ENCODE data around the gene THADA. TPM values are rescaled to one million over a fixed set of nuclear protein-coding genes. Genes with fewer than 3 reads are reported as not detected.

Gene THADA
- total RNA-seq, 6 donors from 2014 or later: 23.6 to 57.5 (median 37.3) TPM

DNA sequence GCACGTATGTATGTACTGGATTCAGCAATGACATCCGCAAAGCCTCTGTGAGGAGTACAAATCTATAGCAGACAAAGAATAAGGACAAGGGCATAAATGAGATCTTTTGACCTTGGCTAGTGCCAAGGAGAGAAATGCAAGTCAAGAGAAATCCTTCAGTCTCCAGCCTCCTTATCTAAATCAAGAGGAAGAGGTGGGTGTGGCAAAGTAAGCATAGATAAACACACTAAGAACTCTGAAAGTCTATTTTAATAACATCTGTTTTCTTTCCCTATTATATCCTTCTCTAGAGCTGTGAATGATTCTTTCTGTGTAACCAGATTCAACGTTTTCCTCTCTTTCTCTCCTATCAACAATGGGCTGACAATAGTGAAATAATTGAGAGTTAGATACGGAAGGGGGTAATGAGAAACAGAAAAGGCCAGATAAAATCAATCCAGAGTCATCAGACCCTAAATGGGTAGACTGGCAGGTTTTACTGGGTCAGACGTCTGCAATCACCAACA, 250.9 kb downstream of the THADA start:
- DNase-seq (no peak), ATAC-seq (ENCODE audit: low FRiP score in 2 of 2) (peak in 1 of 2 donors; percentile 5)
- Histone ChIP-seq H3K4me1 (peaks cover 28 to 47% (median 40%) of the 10 kb centered on the region in 4 donors), H3K4me3 (no peak overlapping the region), H3K27me3 (no peaks in the 10 kb centered on the region), H3K36me3 (no peaks in the 10 kb centered on the region), H3K27ac (peak overlapping the region; percentile 33 to 74 (median 55)), H3K9me3 (no peaks in the 10 kb centered on the region)
- no peak for TF ChIP-seq POLR2AphosphoS5 (IDR thresholded peaks at IDR 0.05)
- no peak for TF ChIP-seq EP300 (IDR thresholded peaks at IDR 0.05)
- TF ChIP-seq, protein P1, sequence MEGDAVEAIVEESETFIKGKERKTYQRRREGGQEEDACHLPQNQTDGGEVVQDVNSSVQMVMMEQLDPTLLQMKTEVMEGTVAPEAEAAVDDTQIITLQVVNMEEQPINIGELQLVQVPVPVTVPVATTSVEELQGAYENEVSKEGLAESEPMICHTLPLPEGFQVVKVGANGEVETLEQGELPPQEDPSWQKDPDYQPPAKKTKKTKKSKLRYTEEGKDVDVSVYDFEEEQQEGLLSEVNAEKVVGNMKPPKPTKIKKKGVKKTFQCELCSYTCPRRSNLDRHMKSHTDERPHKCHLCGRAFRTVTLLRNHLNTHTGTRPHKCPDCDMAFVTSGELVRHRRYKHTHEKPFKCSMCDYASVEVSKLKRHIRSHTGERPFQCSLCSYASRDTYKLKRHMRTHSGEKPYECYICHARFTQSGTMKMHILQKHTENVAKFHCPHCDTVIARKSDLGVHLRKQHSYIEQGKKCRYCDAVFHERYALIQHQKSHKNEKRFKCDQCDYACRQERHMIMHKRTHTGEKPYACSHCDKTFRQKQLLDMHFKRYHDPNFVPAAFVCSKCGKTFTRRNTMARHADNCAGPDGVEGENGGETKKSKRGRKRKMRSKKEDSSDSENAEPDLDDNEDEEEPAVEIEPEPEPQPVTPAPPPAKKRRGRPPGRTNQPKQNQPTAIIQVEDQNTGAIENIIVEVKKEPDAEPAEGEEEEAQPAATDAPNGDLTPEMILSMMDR (IDR thresholded peaks at IDR 0.05): no peak
- no peak for TF ChIP-seq POLR2A (IDR thresholded peaks at IDR 0.05)
- 34 to 35% methylated on average over 5 of the region's 5 CpGs for WGBS, 2 donors

GRCh38 chr2:43343573-43344304, 252.1 kb downstream of the THADA start:
- Histone ChIP-seq H3K27me3 (no peaks in the 10 kb centered on the region), H3K36me3 (no peaks in the 10 kb centered on the region), H3K4me3 (no peak overlapping the region), H3K27ac (peak overlapping the region in 3 of 4 donors; percentile 48 to 74 (median 59)), H3K4me1 (peaks cover 28 to 39% (median 36%) of the 10 kb centered on the region in 4 donors), H3K9me3 (no peaks in the 10 kb centered on the region)
- TF ChIP-seq, protein P1 (IDR thresholded peaks at IDR 0.05): no peak
- TF ChIP-seq POLR2A (IDR thresholded peaks at IDR 0.05): no peak
- TF ChIP-seq POLR2AphosphoS5 (IDR thresholded peaks at IDR 0.05): peak in 1 of 2 donors; percentile 26
- no peak for TF ChIP-seq EP300 (IDR thresholded peaks at IDR 0.05)
- peak in 1 of 2 donors; percentile 74 for ATAC-seq (ENCODE audit: low FRiP score in 2 of 2)
- DNase-seq: peak in 1 of 2 donors; percentile 75
- 52 to 57% methylated on average over 5 of the region's 5 CpGs for WGBS, 2 donors

GRCh38 chr2:43341959-43342757, 253.7 kb downstream of the THADA start:
- Histone ChIP-seq H3K27ac (peak overlapping the region in 1 of 4 donors; percentile 14), H3K27me3 (no peaks in the 10 kb centered on the region), H3K36me3 (no peaks in the 10 kb centered on the region), H3K4me3 (no peak overlapping the region), H3K9me3 (no peaks in the 10 kb centered on the region), H3K4me1 (peaks cover 23 to 37% (median 36%) of the 10 kb centered on the region in 4 donors)
- DNase-seq: peak in 1 of 2 donors; percentile 53
- whole genome bisulfite sequencing, 2 donors: 81 to 84% methylated on average over 11 to 13 of the region's 13 CpGs
- ATAC-seq (ENCODE audit: low FRiP score in 2 of 2): no peak
- no peak for TF ChIP-seq POLR2A (IDR thresholded peaks at IDR 0.05)
- TF ChIP-seq POLR2AphosphoS5 (IDR thresholded peaks at IDR 0.05): no peak
- TF ChIP-seq, protein P1 (IDR thresholded peaks at IDR 0.05): peak in 2 of 6 experiments; percentile 10 to 25
- TF ChIP-seq EP300 (IDR thresholded peaks at IDR 0.05): no peak

GRCh38 chr2:43340945-43341356, 254.9 kb downstream of the THADA start:
- DNase-seq: no peak

More at GRCh38 chr2:43340945-43341356, 254.9 kb downstream of the THADA start:
- Histone ChIP-seq H3K27ac (peak overlapping the region in 2 of 4 donors; percentile 2 to 23), H3K9me3 (no peaks in the 10 kb centered on the region), H3K4me3 (no peak overlapping the region), H3K27me3 (no peaks in the 10 kb centered on the region), H3K4me1 (peaks cover 23 to 36% (median 32%) of the 10 kb centered on the region in 4 donors), H3K36me3 (no peaks in the 10 kb centered on the region)
- TF ChIP-seq POLR2AphosphoS5 (IDR thresholded peaks at IDR 0.05): no peak
- TF ChIP-seq EP300 (IDR thresholded peaks at IDR 0.05): no peak
- no peak for TF ChIP-seq POLR2A (IDR thresholded peaks at IDR 0.05)
- TF ChIP-seq, protein P1 (IDR thresholded peaks at IDR 0.05): no peak
- 85 to 94% methylated on average over 1 of the region's 1 CpG for WGBS, 2 donors
- ATAC-seq (ENCODE audit: low FRiP score in 2 of 2): peak in 1 of 2 donors; percentile 15

Data from upper lobe of left lung (tissue), 6 donors.